PC-3 (cell line): ENCODE results near the gene TGFBR3L.

ENCODE experiments used
- CTCF ChIP-seq: fragments of 300-600 bp; sonication (generic); conservative IDR thresholded peaks from 2 replicates; pipeline ENCODE4 v1.5.1; 2017; ENCODE audit warnings: antibody characterized with exemption, low read depth, mild to moderate bottlenecking, low read length
- EZH2 ChIP-seq: fragments of 300-600 bp; sonication (generic); IDR thresholded peaks from one replicate; pipeline ENCODE4 v1.6.1; 2017; ENCODE audit warnings: antibody characterized with exemption, mild to moderate bottlenecking, low read length; ENCODE audit not compliant: unreplicated experiment

- TF ChIP-seq EZH2 = no peak
- no peak for TF ChIP-seq CTCF
Measured at GRCh38 chr19:7866399-7867091, 48.1 kb upstream of the TGFBR3L start.
